Suprapubic skin (tissue), 3 donors: Measurements from ENCODE around the gene RAI2.

Experiments
- CTCF ChIP-seq, 2 donors: fragments of 200-600 bp in 1 of 2; fragments of 450-650 bp in 1 of 2; sonication (generic) in 1 of 2; IDR thresholded peaks; one replicate each; pipeline ENCODE4 v1.5.1; 2016 to 2019; ENCODE audit warnings: antibody characterized with exemption in 2 of 2, mild to moderate bottlenecking in 1 of 2, moderate library complexity in 1 of 2
- EP300 ChIP-seq: sonication (generic); formaldehyde crosslinking; IDR thresholded peaks from one replicate; pipeline ENCODE4 v1.6.1; 2017; ENCODE audit warnings: antibody characterized with exemption
- POLR2A ChIP-seq, 2 donors: fragments of 450-650 bp; IDR thresholded peaks; one replicate each; pipeline ENCODE4 v1.6.1; 2017; ENCODE audit warnings: antibody characterized with exemption in 2 of 2, mild to moderate bottlenecking in 2 of 2, moderate library complexity in 2 of 2

- no peak for TF ChIP-seq CTCF (IDR thresholded peaks at IDR 0.05)
- TF ChIP-seq EP300: no peak
- no peak for TF ChIP-seq POLR2A (IDR thresholded peaks at IDR 0.05)
Observed at GRCh38 chrX:17830211-17830610, 30.9 kb downstream of the RAI2 start.
